HG03025 (cell line): ENCODE data around the gene SLC23A1.
"Not testable (repeated sequence)": the region's sequence is repeated elsewhere in the genome, so short reads cannot be mapped to it uniquely, and the experiment has no call there.

Source experiments
- ATAC-seq: cut with Tn5 transposase; IDR thresholded peaks from one replicate; pipeline ENCODE4 v1.9.1; 2021; ENCODE audit warnings: mild to moderate bottlenecking, moderate library complexity; ENCODE audit not compliant: unreplicated experiment, low FRiP score

Gene SLC23A1

DNA sequence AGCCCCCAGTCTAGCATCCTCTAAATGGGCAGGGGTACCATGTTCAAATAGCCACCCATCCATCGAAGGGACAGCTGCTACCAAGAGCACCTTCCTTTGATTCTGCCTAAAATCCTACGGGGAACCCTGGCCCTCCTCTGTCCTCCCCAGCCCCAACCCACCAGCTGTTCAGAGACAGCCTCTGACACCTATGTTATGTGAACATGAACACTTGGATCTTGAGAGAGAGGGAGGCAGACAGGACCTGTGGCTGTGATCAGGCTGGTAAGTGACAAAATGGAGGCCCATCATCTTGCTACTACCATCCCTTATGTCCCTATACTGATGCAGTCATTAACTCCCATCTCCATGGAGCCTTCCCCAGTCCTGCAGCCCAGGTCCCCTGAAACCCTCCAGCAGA lies 8.2 kb downstream of the SLC23A1 start:
- no peak for ATAC-seq

DNA sequence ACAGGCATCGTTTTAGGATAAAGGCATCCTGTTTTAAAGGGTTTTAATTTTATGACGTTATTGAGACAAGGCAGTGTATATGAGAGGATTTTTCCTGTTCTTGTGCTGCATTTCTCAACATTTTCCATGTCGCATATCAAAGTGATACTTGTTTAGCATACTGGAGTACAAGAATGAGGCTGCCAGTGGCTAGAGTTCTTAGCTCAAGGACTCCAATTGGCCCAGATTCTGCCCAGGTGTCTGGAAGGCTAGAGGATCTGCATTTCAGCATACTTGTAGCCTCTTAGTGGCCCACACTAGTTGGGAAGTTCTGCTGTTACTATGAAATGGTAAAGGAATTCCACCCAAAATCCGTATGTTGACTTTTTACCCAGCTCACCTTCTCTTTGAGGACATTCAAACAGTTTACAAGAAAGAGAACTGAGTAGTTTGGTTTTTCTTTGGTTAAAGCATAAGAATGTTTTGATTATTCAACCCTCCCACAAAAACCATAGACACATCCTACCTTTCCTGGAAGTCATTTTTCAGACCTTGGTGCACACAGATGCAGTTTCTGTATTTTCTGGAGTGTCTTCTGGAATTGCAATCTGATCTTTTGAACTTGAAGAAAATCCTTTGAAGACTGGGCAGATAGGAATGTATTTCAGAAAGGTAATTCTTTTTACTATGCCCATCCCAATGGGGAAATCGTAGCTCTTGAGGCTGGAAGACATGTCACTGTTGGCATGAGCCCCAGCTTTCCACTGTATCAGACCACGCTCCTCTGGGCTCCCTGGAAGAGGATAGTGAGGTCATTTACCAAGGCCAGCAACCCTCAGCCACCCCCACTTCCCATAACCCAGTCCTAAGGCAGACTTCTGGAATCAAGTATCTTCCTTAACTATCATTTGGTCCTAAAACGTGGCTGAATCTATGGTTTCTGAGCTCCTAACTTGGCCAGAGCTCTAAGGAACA lies 11.3 kb downstream of the SLC23A1 start:
- no peak for ATAC-seq

DNA sequence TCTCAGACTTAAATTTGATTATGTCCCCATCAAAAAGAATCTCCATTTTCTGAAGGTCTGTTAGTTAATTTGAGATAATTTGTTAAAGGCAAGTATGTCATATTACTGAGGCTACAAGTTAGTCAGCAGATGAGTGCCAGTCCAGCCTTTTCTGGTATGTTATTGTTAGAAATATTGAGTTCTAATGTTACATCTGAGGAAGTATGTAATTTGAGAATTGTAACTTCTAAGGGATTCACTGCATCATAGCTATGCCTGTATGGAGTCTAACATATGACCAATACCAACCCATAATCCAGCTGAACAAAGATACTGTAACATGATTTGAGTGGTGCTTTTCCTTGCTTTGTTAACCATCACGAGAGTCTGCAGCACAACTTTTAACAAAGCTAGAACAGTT lies 13.9 kb downstream of the SLC23A1 start:
- no peak for ATAC-seq

DNA sequence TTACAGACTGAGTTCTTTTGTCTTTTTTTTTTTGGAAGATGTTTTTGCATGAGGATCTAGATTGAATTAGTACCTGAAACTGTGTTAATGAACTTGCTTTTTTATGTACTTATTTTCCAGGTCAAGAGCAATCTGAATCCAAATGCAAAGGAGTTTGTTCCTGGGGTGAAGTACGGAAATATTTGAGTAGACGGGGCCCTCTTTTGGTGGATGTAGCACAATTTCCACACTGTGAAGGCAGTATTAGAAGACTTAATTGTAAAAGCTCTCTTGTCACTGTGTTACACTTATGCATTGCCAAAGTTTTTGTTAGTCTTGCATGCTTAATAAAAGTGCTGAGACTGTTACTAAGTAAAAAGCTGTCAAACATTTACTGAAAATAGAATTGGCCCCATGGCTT lies 14.5 kb downstream of the SLC23A1 start:
- no peak for ATAC-seq

DNA sequence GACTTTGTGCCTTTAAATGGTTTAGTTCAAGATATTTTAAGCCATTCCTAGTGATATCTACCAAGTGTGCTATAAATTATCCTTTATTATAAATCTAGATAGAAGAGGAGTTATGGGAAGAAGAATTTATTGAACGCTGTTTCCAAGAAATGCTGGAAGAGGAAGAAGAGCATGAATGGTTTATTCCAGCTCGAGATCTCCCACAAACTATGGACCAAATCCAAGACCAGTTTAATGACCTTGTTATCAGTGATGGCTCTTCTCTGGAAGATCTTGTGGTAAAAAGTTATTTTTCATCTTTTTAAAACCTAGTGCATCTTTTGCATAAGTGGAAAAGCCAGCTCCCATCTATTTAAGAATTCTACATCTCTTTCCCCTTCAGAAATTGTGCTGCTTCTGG lies 18.6 kb downstream of the SLC23A1 start:
- ATAC-seq = no peak

DNA sequence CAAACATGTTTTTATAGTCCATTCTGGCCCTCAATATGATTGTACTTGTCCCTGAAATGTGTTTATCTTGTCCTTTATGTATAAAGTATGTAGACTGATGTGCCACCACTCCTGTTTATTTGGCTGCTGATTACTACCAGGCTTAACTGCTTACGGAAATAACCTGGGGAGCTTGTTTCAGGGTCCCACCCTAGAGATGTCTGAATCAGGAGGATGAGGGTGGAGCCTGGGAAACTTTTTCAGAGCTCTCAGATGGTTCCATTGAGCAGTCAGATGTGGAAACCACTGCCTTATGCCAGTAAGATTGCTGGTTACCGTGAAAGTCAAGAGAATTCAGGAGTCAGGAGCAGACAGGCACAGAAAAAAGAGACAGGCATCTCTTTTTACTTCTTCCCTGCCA lies 19.2 kb downstream of the SLC23A1 start:
- ATAC-seq = no peak

DNA sequence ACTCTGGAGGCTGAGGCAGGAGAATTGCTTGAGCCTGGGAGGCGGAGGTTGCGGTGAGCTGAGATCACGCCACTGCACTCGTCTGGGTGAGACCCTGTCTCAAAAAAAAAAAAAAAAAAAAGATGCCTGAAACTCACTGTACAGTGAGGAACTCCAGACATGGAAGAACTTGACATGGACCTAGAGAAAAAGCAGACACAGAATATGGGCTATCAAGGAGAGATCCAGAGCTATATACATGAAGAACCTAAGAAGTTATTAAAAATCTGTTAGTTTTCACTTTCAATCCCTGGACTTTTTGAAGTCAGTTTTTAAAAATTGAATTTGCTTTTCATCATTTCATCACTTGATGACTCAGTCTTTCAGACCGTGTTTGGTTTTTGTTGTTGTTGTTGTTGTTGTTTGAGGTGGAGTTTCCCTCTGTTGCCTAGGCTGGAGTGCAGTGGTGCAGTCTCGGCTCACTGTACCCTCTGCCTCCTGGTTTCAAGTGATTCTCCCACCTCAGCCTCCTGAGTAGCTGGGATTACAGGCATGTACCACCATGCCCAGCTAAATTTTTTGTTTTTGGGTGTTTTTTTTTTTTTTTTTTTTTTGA lies 21.2 kb downstream of the SLC23A1 start:
- no peak for ATAC-seq

DNA sequence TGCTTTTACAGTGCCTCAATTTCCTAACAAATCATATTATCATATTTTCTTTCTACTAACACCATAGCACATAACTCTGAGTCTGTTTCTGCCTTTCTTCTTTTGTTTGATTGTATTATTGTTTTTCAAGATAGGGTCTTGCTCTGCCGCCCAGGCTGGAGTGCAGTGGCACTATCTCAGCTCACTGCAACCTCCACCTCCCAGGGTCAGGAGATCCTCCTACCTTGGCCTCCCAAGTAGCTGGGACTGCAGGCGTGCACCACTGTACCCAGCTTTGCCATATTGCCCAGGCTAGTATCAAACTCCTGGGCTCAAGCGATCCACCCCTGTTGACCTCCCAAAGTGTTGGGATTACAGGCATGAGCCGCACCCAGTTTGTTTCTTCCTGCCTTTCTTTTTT lies 22.7 kb downstream of the SLC23A1 start:
- ATAC-seq = no peak

DNA sequence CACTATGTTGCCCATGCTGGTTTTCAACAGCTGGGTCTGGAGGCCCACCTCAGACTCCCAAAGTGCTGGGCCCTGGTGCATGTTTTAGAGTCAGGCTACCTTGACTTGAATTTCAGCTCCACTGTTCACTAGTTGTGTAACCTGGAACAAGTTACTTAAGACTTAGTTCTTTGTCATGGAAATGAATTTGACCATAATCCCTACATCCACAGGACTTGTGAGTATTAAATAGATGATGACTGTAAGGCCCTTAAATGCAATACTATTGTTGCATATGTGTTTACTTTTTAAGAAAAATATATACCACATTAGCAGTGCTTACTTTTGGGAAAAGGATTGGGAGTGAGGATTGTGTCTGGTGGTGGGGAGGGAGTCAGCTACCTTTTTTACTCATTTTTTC lies 25.0 kb downstream of the SLC23A1 start:
- ATAC-seq = no peak

DNA sequence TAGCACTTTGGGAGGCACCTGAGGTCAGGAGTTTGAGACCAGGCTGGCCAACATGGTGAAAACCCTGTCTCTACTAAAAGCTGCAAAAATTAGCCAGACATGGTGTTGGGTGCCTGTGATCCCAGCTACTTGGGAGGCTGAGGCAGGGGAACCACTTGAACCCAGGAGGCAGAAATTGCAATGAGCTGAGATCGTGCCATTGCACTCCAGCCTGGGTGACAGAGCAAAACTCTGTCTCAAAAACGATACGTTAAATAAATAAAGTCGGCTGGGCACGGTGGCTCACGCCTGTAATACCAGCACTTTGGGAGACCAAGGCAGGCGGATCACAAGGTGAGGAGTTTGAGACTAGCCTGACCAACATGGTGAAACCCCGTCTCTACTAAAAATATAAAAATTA lies 27.2 kb downstream of the SLC23A1 start:
- not testable (repeated sequence) for ATAC-seq

DNA sequence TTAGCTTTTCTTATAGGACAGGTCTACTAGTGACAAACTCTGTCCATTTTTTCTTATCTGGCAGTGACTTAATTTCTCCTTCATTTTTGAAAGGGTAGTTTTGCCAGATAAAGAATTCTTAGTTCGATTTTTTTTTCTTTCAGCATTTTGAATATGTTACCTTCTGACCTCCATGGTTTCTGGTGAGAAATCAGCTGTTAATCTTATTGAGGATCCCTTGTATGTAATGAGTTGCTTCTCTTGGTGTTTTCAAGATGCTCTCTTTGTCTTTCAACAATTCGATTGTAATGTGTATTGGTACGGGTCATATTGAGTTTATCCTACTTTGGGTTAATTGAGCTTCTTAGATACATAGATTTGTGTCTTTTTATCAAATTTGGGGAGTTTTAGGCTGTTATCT lies 28.9 kb downstream of the SLC23A1 start:
- no peak for ATAC-seq

DNA sequence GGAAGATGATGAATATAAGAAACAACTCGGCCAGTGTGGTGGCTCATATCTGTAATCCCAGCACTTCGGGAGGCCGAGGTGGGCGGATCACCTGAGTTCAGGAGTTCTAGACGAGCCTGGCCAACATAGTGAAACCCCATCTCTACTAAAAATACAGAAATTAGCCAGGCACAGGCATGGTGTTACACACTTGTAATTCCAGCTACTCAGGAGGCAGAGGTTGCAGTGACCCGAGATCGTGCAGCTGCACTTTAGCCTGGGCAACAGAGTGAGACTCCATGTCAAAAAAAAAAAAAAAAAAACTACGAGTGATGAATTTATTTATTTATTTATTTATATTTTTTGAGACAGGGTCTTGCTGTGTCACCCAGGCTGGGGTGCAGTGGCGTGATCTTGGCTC lies 35.2 kb downstream of the SLC23A1 start:
- not testable (repeated sequence) for ATAC-seq

DNA sequence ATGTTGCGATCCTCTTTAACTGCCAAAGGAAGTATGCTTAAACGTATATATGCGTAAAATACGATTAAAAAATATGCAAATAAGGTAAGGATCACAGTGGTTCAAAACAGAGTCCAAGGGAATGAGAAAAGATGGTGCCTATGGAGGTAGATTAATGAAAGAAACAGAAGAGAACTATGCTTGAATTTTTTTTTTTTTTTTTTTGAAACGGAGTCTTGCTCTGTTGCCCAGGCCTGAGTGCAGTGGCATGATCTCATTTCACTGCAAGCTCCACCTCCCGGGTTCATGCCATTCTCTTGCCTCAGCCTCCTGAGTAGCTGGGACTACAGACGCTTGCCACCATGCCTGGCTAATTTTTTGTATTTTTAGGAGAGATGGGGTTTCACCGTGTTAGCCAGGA lies 37.7 kb downstream of the SLC23A1 start:
- ATAC-seq = not testable (repeated sequence)

DNA sequence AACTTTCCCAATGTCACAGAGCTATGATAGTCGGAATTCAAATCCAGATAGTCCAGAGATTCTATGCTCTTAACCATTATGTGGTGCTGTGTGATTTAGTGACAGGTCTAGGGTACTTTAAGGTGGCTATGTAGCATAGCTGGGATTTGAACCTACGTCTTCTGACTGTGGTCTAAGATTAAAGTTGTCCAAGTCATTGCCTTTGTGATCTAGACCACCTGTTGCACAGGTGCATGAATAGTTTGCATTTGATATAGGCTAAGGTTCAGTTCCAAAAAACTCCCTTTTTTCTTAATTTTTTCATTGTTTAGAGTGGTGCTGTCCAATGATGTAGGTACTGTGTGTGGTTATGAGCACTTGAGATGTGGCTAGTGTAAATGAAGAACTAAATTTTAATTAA lies 38.9 kb downstream of the SLC23A1 start:
- ATAC-seq = no peak

DNA sequence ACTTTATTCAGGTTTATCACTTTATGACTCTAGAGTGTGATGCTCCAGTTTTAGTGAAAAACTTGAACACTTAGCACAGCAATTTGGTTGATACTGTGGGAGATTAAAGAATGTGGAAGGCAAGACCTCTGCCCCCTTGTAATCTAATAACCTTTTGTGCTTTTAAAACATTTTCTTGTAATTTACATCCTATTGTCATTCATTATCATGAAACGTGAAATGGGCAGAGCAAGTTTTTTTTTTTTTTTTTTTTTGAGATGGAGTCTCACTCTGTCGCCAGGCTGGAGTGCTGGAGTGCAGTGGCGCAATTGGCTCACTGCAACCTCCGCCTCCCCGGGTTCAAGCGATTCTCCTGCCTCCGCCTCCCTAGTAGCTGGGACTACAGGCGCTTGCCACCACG lies 39.6 kb downstream of the SLC23A1 start:
- no peak for ATAC-seq

DNA sequence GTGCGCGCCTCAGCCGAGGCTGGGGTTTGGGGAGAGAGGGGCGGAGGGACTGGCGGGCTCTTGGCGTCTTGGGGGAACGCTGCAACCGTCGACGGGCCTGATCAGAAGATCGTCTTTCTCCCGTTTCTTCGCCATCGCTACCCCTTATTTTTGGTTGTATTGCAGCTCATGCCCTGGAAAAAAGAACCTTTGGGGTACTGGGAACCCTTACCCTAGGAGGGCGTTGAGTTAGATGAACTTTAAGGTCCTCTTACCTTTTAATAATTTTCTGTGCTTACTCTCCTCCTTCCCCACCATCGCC lies 40.7 kb downstream of the SLC23A1 start:
- ATAC-seq = peak; percentile 46

DNA sequence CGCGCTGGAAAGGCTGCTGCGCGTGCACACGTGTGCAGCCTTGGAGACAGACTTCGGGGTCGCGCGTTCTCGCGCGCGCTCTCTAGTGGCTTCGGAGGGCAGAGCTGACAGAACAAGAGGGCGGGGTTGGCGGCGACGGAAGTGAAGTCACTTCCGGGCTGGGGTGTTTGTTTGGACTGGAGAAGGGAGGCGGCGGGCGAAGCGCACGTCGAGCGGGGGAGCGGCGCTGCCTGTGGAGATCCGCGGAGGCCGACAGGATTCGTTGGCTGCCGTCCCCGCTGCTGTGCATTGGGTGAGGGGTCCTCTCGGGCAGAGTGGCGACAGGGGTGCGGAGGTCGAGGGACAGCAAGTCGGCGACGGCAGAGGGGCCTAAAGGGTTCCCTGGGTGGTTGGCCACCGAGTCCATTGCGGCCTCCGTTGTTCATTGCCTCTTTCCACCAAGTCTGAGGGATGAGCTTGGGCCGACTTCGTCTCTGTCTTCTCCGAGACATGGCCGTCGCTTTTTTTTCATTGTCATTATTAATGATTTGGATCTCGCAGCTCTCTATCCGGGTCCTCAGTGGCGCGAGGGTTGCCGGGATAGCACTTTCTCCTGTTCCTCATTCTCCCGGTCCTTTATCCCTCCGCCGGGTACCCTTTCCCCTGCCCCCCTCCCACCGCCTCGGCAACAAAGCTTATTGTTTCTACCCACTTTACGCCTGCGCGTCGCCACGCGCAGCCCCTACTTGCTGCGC lies 41.2 kb downstream of the SLC23A1 start, which contains the start of gene PAIP2:
PAIP2 (plus strand) TSS at position 166 of the 734 bp plus-strand sequence. CDS start 21,931 bp downstream, outside the sequence.
- peak; percentile 90 for ATAC-seq

DNA sequence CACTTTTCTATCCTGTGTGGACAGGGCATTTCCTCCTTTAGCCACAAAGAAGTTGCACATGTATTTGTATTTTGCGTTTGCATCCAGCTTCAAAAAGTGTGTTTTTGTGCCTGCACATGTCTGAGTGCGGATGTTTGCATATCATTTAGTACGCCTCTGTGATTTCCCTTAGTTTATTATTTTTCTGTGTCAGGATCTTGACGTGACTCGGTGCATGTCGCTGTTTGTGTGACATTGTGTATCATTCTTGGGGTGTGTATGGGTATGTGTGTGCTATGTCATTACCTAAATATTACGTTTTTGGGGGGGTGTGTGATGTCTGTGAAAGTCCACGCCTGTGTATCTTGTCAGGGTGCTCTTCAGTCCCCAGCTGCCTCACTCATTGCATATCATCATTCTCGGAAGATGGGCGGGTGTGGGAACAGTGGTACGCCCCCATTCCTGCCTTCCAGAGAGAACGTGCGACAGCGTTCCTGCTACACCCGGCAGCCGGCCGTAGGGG lies 41.9 kb downstream of the SLC23A1 start:
- no peak for ATAC-seq

DNA sequence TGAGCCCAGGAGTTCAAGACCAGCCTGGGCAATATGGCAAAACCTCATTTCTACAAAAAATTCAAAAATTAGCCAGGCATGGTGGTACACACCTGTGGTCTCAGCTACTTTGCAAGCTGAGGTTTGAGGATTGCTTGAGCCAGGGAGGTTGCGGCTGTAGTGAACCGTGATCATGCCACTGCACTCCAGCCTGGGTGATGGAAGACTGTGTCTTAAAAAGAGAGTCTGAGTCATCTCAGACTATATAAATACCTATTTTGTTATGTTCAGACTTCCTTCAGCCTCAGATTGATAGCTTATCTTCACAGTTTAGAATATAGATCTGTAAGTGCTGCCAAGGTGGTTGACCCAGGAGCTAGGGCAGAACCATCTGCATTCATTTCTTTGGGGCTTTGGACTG lies 43.0 kb downstream of the SLC23A1 start:
- ATAC-seq = no peak

DNA sequence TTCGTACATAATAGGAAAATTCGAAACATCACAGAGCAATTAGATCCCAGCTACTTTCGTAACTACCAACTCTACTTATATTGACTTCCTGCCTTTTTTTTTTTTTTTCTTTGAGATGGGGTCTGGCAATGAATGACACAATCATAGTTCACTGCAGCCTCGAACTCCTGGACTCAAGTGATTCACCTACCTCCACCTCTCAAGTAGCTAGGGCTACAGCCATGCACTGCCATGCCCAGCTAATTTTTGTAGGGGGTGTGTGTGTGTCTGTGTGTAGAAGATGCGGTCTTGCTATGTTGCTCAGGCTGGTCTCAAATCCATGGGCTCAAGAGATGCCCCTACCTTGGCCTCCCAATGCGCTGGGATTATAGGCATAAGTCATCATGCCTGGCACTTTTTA lies 47.3 kb downstream of the SLC23A1 start:
- no peak for ATAC-seq
